Activated T-cell treated with anti-CD3 and anti-CD28 coated beads, Interleukin-2, amount 50 U/mL, for 72 hours (primary cell): ENCODE measurements around the gene MOK. TPM values are rescaled to one million over a fixed set of nuclear protein-coding genes. Genes with fewer than 3 reads are reported as not detected.

Experiments
- ATAC-seq, 2 donors: fragments of 150-1000 bp; cut with Tn5 transposase; replicated peaks in 1 of 2; 2 replicates each; pipeline ENCODE4 v1.10.0; 2021; ENCODE audit warnings: moderate library complexity in 2 of 2, mild to moderate bottlenecking in 1 of 2
- DNase-seq, 2 donors: peaks; one replicate each; pipeline ENCODE4 v3.0.0; 2021 to 2022; ENCODE audit warnings: mixed read lengths in 1 of 2
- H3K27ac Mint-ChIP-seq: one replicate; pipeline ENCODE4 v1.8.0; 2022; ENCODE audit warnings: mild to moderate bottlenecking, moderate library complexity, mixed read lengths
- H3K27me3 Mint-ChIP-seq: one replicate; pipeline ENCODE4 v1.8.0; 2022; ENCODE audit warnings: low read depth, mixed read lengths
- H3K36me3 Mint-ChIP-seq, 2 donors: one replicate each; pipeline ENCODE4 v1.8.0; 2022; ENCODE audit warnings: mixed read lengths in 2 of 2, mild to moderate bottlenecking in 1 of 2; ENCODE audit not compliant: insufficient read depth in 2 of 2
- H3K4me1 Mint-ChIP-seq: one replicate; pipeline ENCODE4 v1.8.0; 2022; ENCODE audit warnings: low read depth, mixed read lengths
- H3K4me3 Mint-ChIP-seq, 2 donors: one replicate each; pipeline ENCODE4 v1.8.0; 2022; ENCODE audit warnings: mild to moderate bottlenecking in 2 of 2, mixed read lengths in 2 of 2, moderate library complexity in 2 of 2
- H3K9me3 Mint-ChIP-seq, 2 donors: one replicate each; pipeline ENCODE4 v1.8.0; 2022; ENCODE audit warnings: mixed read lengths in 2 of 2
- total RNA-seq, 2 donors: library from RNA; stranded (reverse); gene quantifications; one replicate each; pipeline ENCODE4 v1.2.3, GENCODE V29; 2022

MOK gene
- total RNA-seq, 2 donors from 2014 or later: 2.8 to 5.7 TPM

DNA sequence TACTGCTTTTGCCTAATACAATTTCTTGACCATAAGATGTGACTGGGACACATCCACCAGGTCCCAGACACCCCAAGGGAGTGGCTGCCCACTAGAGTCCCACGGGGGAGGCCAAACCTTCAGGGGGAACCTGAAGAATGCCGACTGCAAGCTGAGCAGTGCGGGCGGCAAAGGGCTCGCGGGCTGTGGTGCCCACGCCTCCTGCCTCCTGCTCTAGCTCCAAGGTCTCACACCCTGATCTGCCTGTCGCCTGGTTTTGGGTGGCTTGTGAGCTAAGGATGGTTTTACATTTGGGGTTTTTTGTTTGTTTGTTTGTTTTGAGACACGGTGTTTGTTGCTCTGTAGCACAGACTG lies 75.2 kb downstream of the MOK start:
- no peaks in the 10 kb centered on the region for H3K36me3 Mint-ChIP-seq
- no peaks in the 10 kb centered on the region for H3K27me3 Mint-ChIP-seq
- no peaks in the 10 kb centered on the region for H3K4me1 Mint-ChIP-seq

DNA sequence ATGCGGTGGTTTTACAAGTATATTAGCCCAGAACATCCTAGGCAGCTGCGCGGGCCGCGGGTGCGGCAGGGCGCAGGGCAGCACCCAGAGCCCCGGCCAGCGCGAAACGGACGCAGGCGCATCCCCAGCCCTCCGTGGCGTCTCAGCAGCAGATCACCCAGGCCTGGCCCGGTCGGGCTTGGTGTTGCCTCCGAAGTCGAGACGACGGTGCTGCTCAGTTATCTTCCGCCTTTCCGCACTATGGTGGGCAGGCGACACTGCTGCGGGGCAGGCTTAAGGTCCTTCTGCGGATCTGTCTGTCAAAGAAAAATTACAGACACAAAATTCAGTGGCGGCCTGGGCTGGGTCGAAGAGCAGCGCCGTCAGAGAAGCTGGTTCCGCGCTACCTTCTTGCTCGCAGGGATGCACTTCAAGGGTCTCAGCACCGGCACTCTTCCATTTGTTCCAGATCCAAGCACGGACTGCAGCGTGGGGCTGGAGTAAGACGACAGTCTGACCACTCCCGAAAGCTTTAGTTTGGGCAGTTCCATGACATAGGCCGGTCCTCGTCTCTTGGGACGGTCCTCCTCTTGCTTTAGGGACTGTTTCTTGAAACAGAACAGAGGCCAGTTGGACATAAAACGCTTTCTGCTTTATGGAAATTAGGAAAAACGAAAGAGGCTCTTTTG lies 75.8 kb downstream of the MOK start:
- H3K4me1 Mint-ChIP-seq: no peaks in the 10 kb centered on the region
- no peaks in the 10 kb centered on the region for H3K27me3 Mint-ChIP-seq
- DNase-seq: no peak
- no peak overlapping the region for H3K4me3 Mint-ChIP-seq
- no peaks in the 10 kb centered on the region for H3K9me3 Mint-ChIP-seq
- H3K27ac Mint-ChIP-seq: no peak overlapping the region
- no peaks in the 10 kb centered on the region for H3K36me3 Mint-ChIP-seq
- no peak for ATAC-seq

More for the DNA sequence above, 75.2 kb downstream of the MOK start:
- Mint-ChIP-seq H3K27ac (no peak overlapping the region), H3K9me3 (no peaks in the 10 kb centered on the region), H3K4me3 (no peak overlapping the region)
- DNase-seq: no peak
- ATAC-seq: no peak

GRCh38 chr14:102227184-102227964 lies 77.6 kb downstream of the MOK start:
- H3K4me1 Mint-ChIP-seq: no peaks in the 10 kb centered on the region
- no peaks in the 10 kb centered on the region for H3K9me3 Mint-ChIP-seq
- no peaks in the 10 kb centered on the region for H3K27me3 Mint-ChIP-seq
- peaks cover 0 to 3% of the 10 kb centered on the region in 2 donors for H3K36me3 Mint-ChIP-seq
- DNase-seq (no peak), ATAC-seq (no peak)
- no peak overlapping the region for H3K27ac Mint-ChIP-seq
- no peak overlapping the region for H3K4me3 Mint-ChIP-seq

DNA sequence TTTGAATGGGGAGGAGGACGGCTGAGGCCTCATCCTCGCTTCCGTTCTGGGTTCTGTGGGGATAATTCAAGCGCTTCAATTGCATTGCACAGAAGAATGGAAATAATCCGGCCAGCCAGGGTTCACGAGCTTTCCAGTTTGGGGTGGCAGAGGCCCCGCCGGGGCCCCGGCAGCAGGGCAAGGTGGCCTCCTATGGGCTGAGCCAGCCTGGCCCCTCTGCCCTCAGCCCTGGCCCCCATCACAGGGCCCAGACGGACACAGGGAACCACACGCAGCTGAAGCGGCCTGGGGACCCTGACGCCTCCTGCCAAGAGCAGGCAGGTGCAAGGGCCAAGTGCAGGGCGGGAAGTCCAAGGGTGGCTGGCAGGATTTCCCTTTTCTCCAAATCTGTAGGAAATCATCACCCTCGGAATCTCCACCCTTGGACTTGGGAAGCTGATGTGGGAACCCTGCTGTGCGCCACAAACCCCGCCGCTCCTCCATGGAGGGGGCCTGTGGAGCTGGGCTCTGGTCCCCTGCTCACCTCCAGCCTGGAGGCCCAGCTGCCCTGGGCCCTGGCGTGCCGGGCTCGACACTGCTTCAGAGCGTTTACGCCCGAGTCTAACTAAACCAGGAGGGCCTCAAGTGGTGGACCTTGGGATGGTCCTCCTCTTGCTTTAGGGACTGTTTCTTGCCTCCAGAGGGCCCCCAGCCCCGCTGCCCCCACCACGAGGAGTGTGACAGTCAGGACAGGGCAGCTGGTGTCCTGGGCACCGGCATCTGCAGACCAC lies 78.4 kb downstream of the MOK start:
- Mint-ChIP-seq H3K4me3 (no peak overlapping the region), H3K27ac (no peak overlapping the region), H3K36me3 (peaks cover 0 to 3% of the 10 kb centered on the region in 2 donors), H3K4me1 (no peaks in the 10 kb centered on the region), H3K9me3 (no peaks in the 10 kb centered on the region), H3K27me3 (no peaks in the 10 kb centered on the region)
- ATAC-seq (no peak), DNase-seq (no peak)

DNA sequence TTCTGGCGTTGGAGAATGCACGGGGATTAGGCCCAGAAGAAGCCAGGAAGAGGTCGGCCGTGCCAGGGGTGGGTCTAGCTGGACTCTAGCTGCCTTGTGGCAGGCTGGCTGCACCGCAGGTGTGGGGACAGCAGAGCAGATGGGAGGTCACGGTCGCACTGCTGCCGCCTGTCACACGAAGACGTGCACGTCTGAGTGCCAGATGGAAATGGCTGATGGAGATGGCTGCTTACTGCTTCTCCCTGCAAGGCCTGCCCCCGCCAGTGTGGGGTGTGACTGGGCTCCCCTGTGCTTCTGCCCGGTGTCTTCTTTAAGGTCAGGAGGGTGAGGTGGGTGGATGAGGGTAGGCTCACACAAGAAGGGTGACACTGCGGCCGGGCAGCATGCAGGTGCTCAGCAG lies 79.0 kb downstream of the MOK start:
- H3K4me1 Mint-ChIP-seq: no peaks in the 10 kb centered on the region
- DNase-seq: no peak
- H3K9me3 Mint-ChIP-seq: no peaks in the 10 kb centered on the region
- ATAC-seq: no peak
- no peaks in the 10 kb centered on the region for H3K27me3 Mint-ChIP-seq
- no peak overlapping the region for H3K4me3 Mint-ChIP-seq
- H3K27ac Mint-ChIP-seq: no peak overlapping the region
- H3K36me3 Mint-ChIP-seq: peaks cover 0 to 3% of the 10 kb centered on the region in 2 donors

DNA sequence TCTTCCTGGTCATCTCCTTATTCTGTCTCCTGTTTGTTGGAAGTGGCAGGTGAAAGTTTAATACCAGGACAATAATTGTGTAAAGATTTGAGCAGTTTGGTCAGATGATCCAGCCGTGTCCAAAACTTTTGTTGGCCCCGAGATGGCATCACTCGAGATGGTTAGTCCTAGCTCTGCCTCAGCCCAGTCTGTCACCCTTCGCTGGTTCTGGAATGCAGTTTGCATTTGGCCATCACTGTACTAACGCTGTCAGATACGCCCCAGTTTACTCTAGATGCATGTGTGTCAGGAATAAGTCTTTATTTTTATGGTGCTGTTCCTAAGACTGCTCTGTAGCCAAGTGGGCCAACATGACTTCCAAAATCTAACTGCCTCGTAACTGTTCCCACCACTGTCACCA lies 79.6 kb downstream of the MOK start:
- no peak overlapping the region for H3K4me3 Mint-ChIP-seq
- H3K9me3 Mint-ChIP-seq: no peaks in the 10 kb centered on the region
- no peaks in the 10 kb centered on the region for H3K4me1 Mint-ChIP-seq
- no peaks in the 10 kb centered on the region for H3K27me3 Mint-ChIP-seq
- DNase-seq (no peak), ATAC-seq (no peak)
- peaks cover 0 to 3% of the 10 kb centered on the region in 2 donors for H3K36me3 Mint-ChIP-seq
- no peak overlapping the region for H3K27ac Mint-ChIP-seq

- Mint-ChIP-seq H3K4me3 (no peak overlapping the region), H3K36me3 (peaks cover 0 to 3% of the 10 kb centered on the region in 2 donors), H3K4me1 (peaks cover 7% of the 10 kb centered on the region), H3K27me3 (no peaks in the 10 kb centered on the region), H3K9me3 (no peaks in the 10 kb centered on the region), H3K27ac (peak overlapping the region; percentile 12)
- ATAC-seq: no peak
- no peak for DNase-seq
Observed at GRCh38 chr14:102223682-102224081, 81.3 kb downstream of the MOK start.

DNA sequence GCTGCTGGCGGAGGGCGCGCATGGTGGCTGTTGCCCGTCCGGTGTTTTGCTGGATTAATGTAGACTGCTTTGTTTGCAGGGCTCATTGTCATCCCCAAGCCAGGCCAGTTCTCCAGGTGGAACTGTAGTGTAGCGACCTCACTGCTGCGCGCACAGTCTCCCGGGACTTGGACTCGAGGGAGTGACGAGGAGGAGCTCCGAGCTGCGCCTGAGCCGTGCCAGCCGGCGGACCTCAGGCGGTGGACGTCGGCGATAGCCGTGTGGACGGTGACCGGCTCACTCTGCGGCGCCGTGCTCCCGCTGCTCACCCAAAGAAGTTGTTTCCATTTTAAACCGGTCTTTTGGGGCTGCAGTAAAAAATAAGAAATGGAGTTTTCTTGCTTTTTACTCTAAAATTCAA lies 82.2 kb downstream of the MOK start:
- ATAC-seq (no peak), DNase-seq (no peak)
- H3K4me1 Mint-ChIP-seq: peaks cover 7% of the 10 kb centered on the region
- no peak overlapping the region for H3K27ac Mint-ChIP-seq
- H3K4me3 Mint-ChIP-seq: no peak overlapping the region
- H3K27me3 Mint-ChIP-seq: no peaks in the 10 kb centered on the region
- no peaks in the 10 kb centered on the region for H3K9me3 Mint-ChIP-seq
- peaks cover 0 to 3% of the 10 kb centered on the region in 2 donors for H3K36me3 Mint-ChIP-seq

- peaks cover 0 to 3% of the 10 kb centered on the region in 2 donors for H3K36me3 Mint-ChIP-seq
- no peaks in the 10 kb centered on the region for H3K27me3 Mint-ChIP-seq
- no peak for DNase-seq
- no peak for ATAC-seq
- no peaks in the 10 kb centered on the region for H3K9me3 Mint-ChIP-seq
- H3K27ac Mint-ChIP-seq: no peak overlapping the region
- H3K4me1 Mint-ChIP-seq: peaks cover 7% of the 10 kb centered on the region
- H3K4me3 Mint-ChIP-seq: no peak overlapping the region
Observed at GRCh38 chr14:102222009-102222575, 82.9 kb downstream of the MOK start.

DNA sequence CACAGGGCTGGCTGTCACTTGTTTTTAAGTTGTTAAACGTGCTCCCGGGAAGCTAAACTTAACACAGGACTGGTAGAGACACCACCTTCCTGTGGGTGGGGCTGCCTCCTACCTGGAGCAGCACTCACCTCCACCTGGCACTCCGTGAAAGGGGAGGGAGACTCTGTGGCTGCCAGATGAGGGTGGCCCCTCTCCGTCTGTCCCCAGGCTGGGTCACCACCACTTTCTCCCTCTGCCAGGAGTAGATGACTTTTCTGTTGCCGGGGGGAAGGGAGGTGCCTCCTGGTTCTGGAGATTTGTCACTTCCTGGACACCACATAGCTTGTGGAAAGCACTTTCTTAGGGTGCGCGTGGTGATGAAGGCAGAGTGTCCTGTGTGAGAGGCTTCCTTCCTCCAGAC lies 83.9 kb downstream of the MOK start:
- DNase-seq: peak in 1 of 2 donors; percentile 12
- peak; percentile 26 to 59 for ATAC-seq
- Mint-ChIP-seq H3K27me3 (no peaks in the 10 kb centered on the region), H3K27ac (peak overlapping the region; percentile 38), H3K4me1 (peaks cover 7% of the 10 kb centered on the region), H3K9me3 (no peaks in the 10 kb centered on the region), H3K36me3 (peaks cover 0 to 3% of the 10 kb centered on the region in 2 donors), H3K4me3 (no peak overlapping the region)

DNA sequence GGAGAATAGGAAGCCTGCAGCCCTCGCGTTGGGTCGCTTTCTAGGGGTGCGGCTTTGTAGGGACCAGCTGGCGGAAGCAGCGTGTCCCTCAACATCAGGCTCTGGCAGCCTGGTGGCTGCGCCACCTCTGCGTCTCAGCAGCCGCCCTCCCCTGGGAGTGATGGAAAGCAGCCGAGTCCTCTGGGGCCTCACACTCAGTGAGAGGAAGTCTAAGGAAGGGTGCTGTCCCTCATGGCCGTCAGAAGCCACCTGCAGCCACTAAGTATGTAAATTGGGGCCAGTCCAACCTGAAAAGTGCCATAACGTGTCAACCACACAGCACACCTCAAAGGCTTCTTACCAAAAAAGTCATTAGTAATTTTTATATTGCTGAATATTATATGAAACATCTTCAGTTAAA lies 84.9 kb downstream of the MOK start:
- DNase-seq (peak in 1 of 2 donors; percentile 7), ATAC-seq (peak; percentile 48 to 49)
- H3K4me1 Mint-ChIP-seq: peaks cover 7% of the 10 kb centered on the region
- H3K36me3 Mint-ChIP-seq: peaks cover 0 to 3% of the 10 kb centered on the region in 2 donors
- H3K4me3 Mint-ChIP-seq: no peak overlapping the region
- H3K27me3 Mint-ChIP-seq: no peaks in the 10 kb centered on the region
- no peaks in the 10 kb centered on the region for H3K9me3 Mint-ChIP-seq
- H3K27ac Mint-ChIP-seq: no peak overlapping the region

DNA sequence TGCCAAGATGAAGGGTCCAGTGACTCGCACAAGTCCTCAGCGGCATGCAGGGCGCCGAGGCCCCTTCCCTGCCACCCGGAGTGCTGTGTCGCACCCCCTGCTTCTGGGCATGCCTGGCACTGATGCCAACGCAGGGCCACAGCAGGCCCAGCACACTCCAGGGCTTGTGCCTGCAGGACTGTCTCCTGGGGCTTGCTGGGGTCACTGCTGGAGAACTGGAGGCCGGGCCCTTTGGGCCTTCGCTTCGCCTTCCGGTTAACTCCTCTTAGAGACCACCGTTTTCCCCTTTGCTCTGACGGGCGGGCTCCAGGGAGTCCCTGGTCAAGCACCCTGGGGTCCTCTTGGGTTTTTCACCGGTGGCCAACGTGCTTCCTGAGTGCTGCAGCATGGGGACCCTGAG lies 85.6 kb downstream of the MOK start:
- ATAC-seq: no peak
- Mint-ChIP-seq H3K27ac (no peak overlapping the region), H3K4me3 (no peak overlapping the region), H3K4me1 (peaks cover 7% of the 10 kb centered on the region), H3K9me3 (no peaks in the 10 kb centered on the region), H3K36me3 (peaks cover 0 to 3% of the 10 kb centered on the region in 2 donors), H3K27me3 (no peaks in the 10 kb centered on the region)
- no peak for DNase-seq

DNA sequence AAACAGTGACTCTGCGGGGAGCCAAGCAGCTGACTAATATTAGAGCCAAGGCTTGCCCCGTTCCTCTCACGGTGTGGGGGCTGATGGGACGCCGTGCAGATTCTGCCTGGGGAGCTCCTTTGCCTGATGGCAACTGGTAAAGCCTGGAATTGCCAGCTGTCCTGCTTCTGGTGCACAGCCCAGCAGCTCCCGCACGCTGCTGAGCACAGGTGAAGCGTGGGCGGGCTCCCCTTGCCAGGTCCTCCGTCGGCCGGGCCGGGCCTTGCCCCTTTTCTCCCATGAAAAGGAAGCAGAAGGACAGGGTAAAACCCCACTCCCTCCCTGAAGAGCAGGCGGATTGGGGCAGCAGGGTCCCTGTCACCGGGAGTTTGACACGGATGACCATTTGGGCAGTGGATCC lies 86.3 kb downstream of the MOK start:
- Mint-ChIP-seq H3K4me3 (no peak overlapping the region), H3K27me3 (no peaks in the 10 kb centered on the region), H3K4me1 (peaks cover 7% of the 10 kb centered on the region), H3K36me3 (peaks cover 0 to 2% of the 10 kb centered on the region in 2 donors), H3K9me3 (no peaks in the 10 kb centered on the region), H3K27ac (no peak overlapping the region)
- DNase-seq (no peak), ATAC-seq (no peak)
